WERI-Rb-1 (cell line): ENCODE measurements around the gene CNR2.

ENCODE experiments used
- DNase-seq: peaks from one replicate; pipeline ENCODE4 v3.0.0-alpha.2; 2020
- H3K27ac ChIP-seq: fragments of 250-450 bp; sonication (Bioruptor Pico); 2 replicates; pipeline ENCODE4 v1.5.1; 2020; ENCODE audit warnings: mild to moderate bottlenecking, moderate library complexity
- H3K27me3 ChIP-seq: fragments of 250-450 bp; sonication (Bioruptor Pico); 2 replicates; pipeline ENCODE4 v1.5.1; 2021; ENCODE audit warnings: mild to moderate bottlenecking, low read depth, moderate library complexity; ENCODE audit not compliant: insufficient read depth, severe bottlenecking
- H3K36me3 ChIP-seq: fragments of 250-450 bp; sonication (Bioruptor Pico); 2 replicates; pipeline ENCODE4 v1.5.1; 2020; ENCODE audit warnings: mild to moderate bottlenecking, moderate library complexity
- H3K4me3 ChIP-seq: 2 replicates; pipeline ENCODE4 v1.5.1; 2011; ENCODE audit warnings: low read depth, mild to moderate bottlenecking, control low read depth, low read length
- H3K9me3 ChIP-seq: fragments of 250-450 bp; sonication (Bioruptor Pico); 2 replicates; pipeline ENCODE4 v1.5.1; 2021; ENCODE audit warnings: mild to moderate bottlenecking, moderate library complexity; ENCODE audit not compliant: severe bottlenecking
- TF ChIP-seq, protein P1 (sequence below): IDR thresholded peaks from 2 replicates; pipeline ENCODE4 v1.5.1; 2011; ENCODE audit warnings: low read depth, mild to moderate bottlenecking, control low read depth, inconsistent platforms, low read length

The CNR2 gene

DNA sequence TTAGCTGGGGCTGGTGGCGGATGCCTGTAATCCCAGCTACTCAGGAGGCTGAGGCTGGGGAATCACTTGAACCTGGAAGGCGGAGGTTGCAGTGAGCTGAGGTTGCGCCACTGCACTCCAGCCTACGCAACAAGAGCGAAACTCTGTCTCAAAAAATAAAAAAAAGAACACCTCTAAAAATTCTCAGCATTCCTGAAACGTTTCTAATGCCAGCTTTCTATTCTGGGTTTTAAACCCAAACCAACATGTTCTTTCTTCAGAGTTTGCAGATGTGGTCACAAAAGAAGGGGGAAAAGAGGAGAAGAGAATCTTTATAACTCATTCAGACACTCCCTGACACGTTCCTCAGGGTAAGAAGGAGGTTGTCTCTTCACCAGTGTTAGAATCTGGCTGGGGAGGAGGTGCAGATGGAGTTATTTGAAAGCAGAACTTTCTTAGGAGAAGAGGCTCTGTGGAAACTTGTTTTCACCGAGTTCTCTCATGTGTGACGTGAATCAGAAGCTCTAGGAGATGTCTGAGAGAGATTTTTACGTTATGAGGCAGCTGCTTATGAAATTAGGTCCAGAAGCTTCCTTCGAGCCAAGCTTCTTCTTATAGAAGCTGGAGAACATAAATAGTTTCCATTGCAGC lies 17.8 kb upstream of the CNR2 start:
- Histone ChIP-seq H3K36me3 (no peaks in the 10 kb centered on the region), H3K4me3 (no peak overlapping the region), H3K27ac (no peak overlapping the region), H3K27me3 (no peaks in the 10 kb centered on the region), H3K9me3 (no peaks in the 10 kb centered on the region)
- no peak for DNase-seq
- TF ChIP-seq, protein P1, sequence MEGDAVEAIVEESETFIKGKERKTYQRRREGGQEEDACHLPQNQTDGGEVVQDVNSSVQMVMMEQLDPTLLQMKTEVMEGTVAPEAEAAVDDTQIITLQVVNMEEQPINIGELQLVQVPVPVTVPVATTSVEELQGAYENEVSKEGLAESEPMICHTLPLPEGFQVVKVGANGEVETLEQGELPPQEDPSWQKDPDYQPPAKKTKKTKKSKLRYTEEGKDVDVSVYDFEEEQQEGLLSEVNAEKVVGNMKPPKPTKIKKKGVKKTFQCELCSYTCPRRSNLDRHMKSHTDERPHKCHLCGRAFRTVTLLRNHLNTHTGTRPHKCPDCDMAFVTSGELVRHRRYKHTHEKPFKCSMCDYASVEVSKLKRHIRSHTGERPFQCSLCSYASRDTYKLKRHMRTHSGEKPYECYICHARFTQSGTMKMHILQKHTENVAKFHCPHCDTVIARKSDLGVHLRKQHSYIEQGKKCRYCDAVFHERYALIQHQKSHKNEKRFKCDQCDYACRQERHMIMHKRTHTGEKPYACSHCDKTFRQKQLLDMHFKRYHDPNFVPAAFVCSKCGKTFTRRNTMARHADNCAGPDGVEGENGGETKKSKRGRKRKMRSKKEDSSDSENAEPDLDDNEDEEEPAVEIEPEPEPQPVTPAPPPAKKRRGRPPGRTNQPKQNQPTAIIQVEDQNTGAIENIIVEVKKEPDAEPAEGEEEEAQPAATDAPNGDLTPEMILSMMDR: no peak

DNA sequence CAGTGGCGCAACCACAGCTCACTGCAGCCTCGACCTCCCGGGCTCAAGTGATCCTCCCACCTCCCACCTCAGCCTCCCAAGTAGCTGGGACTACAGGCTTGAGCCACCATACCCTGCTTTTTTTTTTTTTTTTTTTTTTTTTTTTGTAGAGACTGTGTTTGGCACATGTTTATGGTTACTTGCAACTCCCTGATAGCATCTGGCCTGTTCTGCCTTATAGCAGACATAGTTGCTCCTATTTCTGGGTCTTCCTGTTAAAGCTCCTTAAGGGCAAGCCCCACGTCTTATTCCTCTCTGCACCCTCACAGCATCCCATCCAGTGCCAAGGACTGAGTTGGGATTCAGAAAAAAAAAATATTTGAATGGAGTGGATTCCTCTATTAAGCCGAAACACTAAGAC lies 17.1 kb upstream of the CNR2 start:
- Histone ChIP-seq H3K4me3 (no peak overlapping the region), H3K9me3 (no peaks in the 10 kb centered on the region), H3K27ac (no peak overlapping the region), H3K36me3 (no peaks in the 10 kb centered on the region), H3K27me3 (no peaks in the 10 kb centered on the region)
- TF ChIP-seq, protein P1: no peak
- no peak for DNase-seq

DNA sequence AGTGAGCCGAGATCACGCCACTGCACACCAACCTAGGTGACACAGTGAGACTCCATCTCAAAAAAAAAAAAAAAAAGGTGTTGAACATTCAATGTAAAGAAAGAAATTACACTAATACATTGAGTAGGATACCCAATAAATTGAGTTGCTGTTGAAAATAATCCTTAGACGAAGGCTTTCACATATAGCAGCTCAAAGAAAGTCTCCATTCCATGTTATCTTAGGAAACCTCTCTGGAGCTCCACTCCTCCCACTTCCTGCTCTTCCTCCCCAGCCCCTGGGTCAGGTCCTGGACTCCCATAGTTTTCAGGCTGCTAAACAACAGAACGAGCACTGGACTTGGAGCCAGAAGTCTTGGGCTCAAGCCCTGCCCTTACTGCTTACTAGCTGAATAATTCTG lies 15.6 kb upstream of the CNR2 start:
- H3K27ac ChIP-seq: no peak overlapping the region
- H3K9me3 ChIP-seq: no peaks in the 10 kb centered on the region
- TF ChIP-seq, protein P1: no peak
- DNase-seq: no peak
- H3K27me3 ChIP-seq: no peaks in the 10 kb centered on the region
- no peak overlapping the region for H3K4me3 ChIP-seq
- H3K36me3 ChIP-seq: no peaks in the 10 kb centered on the region

DNA sequence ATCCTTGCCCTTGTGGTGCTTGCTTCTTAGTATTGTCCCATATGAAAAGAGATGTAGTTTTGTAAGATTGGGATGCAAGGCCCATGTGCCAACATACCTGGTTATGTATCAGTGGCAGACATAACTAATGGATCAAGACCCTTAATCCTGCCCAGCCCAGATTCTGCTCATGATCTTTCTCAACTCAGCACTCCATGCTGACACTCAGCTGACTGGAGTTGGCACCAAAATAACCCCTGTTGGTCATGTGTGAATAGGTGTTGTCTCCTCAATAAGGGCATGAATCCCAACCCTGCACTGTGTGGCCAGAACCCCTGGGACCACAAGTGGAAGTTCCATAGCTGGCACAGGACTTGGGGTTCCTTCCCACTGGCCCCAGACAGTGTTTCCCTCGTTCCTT lies 13.9 kb upstream of the CNR2 start:
- Histone ChIP-seq H3K9me3 (no peaks in the 10 kb centered on the region), H3K36me3 (no peaks in the 10 kb centered on the region), H3K27ac (no peak overlapping the region), H3K27me3 (no peaks in the 10 kb centered on the region), H3K4me3 (no peak overlapping the region)
- TF ChIP-seq, protein P1: no peak
- no peak for DNase-seq

DNA sequence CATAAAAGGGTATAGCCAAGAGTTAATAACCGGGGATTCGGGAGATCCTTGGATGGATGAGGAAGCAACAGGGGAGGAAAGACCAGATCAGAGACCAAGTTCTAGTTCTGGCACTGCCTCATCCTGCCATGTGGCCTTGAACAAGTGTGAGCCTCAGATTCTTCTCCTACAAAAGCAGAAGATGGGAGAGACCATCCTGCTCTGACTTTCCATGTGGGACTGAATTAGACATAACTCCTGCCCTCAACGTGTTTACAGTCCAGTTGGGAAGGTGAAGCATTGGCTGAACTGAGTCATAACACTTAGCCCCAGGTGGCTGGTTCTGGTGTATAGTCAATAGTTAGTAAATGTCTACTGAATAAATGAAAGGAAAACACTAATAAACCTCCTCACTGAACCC lies 12.1 kb upstream of the CNR2 start:
- Histone ChIP-seq H3K27ac (no peak overlapping the region), H3K4me3 (no peak overlapping the region), H3K36me3 (no peaks in the 10 kb centered on the region), H3K27me3 (no peaks in the 10 kb centered on the region), H3K9me3 (no peaks in the 10 kb centered on the region)
- TF ChIP-seq, protein P1: no peak
- no peak for DNase-seq

DNA sequence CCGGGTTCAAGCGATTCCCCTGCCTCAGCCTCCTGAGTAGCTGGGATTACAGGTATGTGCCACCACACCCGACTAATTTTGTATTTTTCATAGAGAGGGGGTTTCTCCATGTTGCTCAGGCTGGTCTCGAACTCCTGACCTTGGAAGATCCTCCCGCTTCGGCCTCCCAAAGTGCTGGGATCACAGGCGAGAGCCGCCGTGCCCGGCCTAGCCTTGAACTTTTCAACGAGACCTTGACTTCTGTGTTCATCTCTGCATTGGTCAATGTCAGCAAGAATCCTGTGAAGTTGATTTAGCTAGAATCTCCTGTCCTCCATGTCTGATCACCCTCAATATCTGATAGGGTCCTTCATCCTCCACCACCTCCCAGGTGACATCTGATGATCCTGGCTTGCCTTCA lies 11.4 kb upstream of the CNR2 start:
- Histone ChIP-seq H3K27ac (no peak overlapping the region), H3K36me3 (no peaks in the 10 kb centered on the region), H3K4me3 (no peak overlapping the region), H3K27me3 (no peaks in the 10 kb centered on the region), H3K9me3 (no peaks in the 10 kb centered on the region)
- TF ChIP-seq, protein P1: no peak
- no peak for DNase-seq
